OCI-M2 (cell line): Measurements from ENCODE around the gene PSMD13.
"Not testable (repeated sequence)": the region's sequence is repeated elsewhere in the genome, so short reads cannot be mapped to it uniquely, and the experiment has no call there.

Experiments
- DNase-seq: peaks from one replicate; lab custom pipeline; 2025; ENCODE audit not compliant: unreplicated experiment; lab: John Stamatoyannopoulos, UW

Gene PSMD13

DNA sequence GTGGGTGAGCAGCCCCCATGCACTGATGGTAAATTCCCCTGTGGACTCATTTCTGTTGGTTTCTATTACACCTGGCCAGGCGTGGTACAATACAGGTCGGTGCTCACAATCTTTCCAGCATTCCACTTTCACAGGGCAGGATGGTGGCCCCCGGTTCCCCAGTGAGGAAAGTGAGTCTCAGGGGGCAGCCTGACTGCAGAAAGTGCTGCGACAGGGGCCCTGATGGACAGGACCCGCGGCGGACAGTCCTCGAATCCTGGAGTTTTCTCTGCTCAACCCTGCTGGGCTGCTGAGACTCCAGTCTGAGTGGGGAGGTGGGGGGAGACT, 49.1 kb downstream of the PSMD13 start:
- DNase-seq, result no peak

DNA sequence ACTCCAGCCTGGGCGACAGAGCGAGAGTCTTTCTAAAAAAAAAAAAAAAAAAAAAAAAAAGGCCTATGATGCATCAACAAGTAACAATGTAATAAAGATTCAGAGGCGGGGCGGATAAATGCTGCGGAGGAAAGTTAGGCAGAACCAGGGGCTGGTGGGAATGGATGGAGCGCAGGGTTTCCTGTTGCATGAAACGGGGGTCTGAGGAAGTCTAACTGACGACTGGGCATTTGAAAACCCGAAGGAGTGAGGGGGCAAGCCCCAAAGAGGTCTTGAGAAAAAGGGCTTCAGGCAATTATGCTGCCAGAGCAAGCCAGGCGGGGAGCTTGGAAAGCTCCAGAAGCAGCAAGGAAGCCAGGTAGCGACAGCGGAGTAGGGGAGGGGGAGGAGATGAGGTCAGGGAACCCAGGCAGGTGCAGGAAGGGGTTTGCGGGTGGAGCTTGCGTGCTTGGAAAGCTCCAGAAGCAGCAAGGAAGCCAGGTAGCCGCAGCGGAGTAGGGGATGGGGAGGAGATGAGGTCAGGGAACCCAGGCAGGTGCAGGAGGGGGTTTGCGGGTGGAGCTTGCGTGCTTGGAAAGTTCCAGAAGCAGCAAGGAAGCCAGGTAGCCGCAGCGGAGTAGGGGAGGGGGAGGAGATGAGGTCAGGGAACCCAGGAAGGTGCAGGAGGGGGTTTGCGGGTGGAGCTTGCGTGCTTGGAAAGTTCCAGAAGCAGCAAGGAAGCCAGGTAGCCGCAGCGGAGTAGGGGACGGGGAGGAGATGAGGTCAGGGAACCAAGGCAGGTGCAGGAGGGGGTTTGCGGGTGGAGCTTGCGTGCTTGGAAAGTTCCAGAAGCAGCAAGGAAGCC, 50.4 kb downstream of the PSMD13 start:
- not testable (repeated sequence) for DNase-seq

DNA sequence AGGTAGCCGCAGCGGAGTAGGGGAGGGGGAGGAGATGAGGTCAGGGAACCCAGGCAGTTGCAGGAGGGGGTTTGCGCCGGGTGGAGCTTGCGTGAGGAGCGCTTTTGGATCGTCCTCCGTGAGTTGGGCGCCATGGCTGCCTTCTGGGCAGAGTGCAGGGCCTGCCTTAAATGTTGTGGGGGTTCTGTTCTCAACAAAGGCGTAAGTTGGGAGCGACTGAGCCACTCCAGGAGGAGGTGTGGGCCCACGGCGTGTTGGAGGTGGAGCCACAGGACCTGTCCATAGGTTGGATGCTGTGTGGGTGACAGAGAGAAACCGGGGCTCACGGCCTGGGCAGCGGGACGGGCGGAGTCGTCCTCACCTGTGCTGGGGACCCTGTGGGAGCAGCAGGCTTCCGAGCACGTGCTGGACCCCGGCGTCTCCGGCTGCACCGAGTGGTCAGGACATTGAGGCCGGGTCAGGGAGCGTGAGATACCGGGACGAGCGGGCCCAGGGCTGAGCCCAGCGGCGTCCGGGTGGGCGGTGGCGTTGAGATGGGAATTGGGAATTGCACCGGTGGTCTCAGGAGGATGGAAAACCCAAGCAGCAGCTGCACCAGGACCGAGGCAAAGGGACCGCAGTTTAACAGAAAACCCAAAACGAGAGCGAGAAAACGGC, 51.2 kb downstream of the PSMD13 start:
- DNase-seq, result no peak

GRCh38 chr11:288478-289397, 52.0 kb downstream of the PSMD13 start, which contains the start of gene PGGHG:
PGGHG (plus strand) TSS chr11:289126; CDS start chr11:289817, 691 bp downstream.
- DNase-seq, result no peak

DNA sequence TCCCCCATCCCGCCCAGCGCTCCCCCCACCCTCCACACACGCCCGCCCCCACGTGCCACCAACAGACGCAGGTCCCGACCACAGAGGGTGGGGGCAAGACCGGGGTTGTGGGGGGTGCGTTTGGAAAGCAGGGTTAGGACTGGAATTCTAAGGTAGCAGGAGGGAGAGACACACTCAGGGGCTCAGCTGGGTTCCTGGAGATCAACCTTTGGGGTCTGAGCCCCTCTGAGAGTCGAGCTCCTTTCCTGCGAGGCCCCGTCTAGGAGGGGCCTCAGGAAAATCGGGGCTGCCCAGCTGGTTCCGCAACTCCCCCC, 52.6 kb downstream of the PSMD13 start:
- DNase-seq, result no peak

DNA sequence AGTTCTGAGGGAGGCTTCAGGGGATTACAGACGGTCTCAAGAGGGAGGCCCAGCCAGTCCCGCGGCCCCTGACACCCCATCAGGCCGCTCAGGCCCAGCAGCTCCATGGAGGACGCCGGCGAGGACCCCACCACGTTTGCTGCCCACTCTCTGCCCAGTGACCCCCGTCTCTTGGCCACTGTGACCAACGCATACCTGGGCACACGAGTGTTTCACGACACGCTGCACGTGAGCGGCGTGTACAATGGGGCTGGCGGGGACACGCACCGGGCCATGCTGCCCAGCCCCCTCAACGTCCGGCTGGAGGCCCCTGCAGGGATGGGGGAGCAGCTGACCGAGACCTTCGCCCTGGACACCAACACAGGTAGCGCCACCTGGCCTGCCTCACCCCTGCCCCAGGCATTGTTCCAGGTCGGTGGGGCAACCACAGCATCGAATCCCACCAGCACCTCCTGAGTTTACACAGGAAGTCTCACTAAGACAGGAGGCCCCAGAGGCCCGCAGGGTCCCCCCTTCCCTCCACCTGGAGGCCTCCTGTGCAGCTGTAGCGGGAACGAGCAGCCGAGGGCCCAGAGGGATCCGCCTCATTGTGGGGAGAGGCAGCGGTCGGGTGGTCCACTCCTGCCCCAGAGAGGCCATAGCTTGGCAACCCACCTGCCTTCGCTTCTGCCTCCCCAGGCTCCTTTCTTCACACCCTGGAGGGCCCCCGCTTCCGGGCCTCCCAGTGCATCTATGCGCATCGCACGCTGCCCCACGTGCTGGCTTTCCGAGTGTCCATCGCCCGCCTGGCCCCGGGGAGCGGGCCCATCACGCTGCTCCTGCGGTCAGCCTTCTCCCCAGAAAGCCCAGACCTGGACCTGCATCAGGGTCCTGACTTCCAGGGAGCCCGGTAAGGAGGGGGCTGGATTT, 53.2 kb downstream of the PSMD13 start:
- DNase-seq, result no peak

GRCh38 chr11:290621-291231, 54.0 kb downstream of the PSMD13 start:
- no peak for DNase-seq

DNA sequence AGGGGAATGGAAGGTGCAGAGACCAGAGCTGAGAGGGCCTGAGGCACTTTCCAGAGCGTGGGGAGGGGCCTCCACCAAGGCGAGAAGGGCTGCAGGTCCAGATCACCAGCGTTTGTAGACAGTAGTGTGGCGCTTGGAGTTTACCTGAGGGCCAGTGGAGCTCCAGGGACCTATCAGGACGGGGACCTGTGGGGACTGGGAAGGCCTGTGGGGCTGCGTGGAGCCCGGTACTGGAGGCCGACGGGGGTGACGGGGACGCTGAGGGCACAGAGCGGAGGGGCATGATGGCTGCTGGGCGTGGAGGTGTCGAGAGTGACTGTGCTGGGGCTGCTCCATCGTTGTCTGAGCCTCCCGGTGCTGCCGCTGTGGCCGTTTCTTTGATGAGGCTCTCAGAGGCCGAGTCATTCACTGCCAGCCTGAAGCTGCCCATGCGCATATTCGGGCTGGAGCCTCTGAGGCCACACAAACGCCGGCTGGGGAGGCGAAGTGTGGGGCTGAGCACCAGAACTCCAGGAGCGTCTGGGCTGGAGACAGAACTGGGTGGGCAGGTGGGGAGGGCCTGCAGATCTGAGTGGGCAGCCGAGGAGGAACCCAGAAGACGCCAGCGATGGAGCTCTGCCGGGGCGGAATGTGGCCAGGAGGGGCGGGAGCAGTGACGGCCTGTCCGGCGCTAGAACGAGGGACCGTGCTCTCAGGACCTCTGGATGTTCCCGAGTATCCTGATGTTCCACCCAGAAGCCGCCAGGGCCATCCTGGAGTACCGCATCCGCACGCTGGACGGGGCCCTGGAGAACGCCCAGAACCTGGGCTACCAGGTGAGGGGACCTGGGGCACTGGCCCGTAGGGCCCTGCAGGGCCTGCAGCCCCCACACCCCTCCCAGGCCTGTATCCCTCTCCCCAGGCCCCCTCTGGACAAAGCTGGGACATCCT, 54.8 kb downstream of the PSMD13 start:
- no peak for DNase-seq

GRCh38 chr11:292211-293121, 55.7 kb downstream of the PSMD13 start:
- no peak for DNase-seq

GRCh38 chr11:293271-293851, 56.6 kb downstream of the PSMD13 start:
- no peak for DNase-seq

GRCh38 chr11:293852-294661, 57.3 kb downstream of the PSMD13 start:
- DNase-seq, result no peak

GRCh38 chr11:294780-295179, 58.0 kb downstream of the PSMD13 start:
- DNase-seq, result no peak

DNA sequence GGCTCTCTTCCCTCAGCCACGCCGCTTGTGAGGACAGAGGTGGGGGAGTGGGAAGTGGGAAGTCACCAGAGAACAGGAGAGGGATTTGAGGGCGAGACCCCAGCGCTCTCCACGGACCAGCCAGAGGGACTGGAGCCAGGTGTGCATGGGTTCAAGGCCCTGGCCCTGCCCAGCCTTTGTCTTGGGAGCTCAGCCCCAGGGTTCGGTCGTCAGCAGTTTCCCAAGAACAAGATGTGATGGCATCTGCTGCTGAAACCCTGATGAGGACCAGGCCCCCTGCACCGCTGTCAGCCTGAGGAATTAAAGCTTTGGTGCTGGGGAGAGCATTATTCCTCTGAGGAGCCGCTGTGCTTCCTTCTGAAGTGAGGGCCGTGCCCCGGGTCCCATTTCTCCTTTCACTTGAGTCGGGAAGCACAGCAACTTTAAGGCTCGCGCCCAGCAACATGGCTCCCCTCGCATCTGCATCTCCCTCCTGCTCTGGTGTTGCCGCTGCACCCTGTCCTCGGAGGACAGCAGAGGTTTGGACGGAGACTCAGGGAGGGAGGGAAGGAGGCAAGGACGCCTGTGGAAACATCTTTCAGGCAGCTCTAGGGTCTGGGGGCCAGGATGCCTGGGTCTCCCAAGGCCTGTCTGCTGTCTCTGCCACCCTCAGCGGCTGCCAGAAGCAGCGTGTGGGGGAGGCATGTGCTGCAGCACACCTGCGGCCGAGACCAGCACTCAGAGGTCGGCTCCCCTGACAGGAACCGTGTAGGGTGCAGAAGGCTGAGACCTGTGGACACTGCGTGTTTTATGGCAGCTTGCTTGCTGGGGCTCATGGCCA, 58.8 kb downstream of the PSMD13 start:
- no peak for DNase-seq

GRCh38 chr11:296171-297050, 59.6 kb downstream of the PSMD13 start:
- DNase-seq, result no peak

GRCh38 chr11:297051-297585, 60.3 kb downstream of the PSMD13 start:
- no peak for DNase-seq
